ENCODE results near the gene AP2A2. TPM values are rescaled to one million over a fixed set of nuclear protein-coding genes. Genes with fewer than 3 reads are reported as not detected.

The AP2A2 gene
- total and polyA plus RNA-seq, 2 of the 4 experiments (the other 2 are of a cell fraction), result 19.9 to 49.0 TPM

DNA sequence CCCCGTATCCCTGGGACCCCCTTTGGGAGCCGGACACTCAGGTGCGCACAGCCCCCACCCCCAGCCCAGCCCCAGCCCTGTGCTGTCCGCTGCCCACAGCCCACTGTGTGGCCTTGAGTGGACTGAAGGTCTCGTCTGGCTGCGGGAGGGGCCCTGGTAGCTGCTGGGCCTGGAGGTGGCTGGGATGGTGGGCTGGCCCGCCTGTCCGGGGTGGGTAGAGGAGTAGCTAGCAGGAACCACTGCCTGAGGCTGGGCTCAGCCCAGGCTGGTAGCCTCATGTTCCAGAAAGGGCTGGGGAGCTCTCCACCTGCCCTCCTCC is 115.4 kb downstream of the AP2A2 start:
- Histone ChIP-seq H3K27me3 (ENCODE audit: control insufficient read depth, insufficient read depth, low read length) (peaks cover 16% of the 10 kb centered on the region), H3K9me3 (ENCODE audit: control insufficient read depth, insufficient read depth, low read length) (no peaks in the 10 kb centered on the region), H3K18ac (ENCODE audit: low read depth, low read length) (no peak overlapping the region), H3K56ac (ENCODE audit: extremely low read depth, insufficient read depth, low read length) (no peak overlapping the region), H3K4me2 (ENCODE audit: low read depth, low read length) (no peak overlapping the region), H4K91ac (ENCODE audit: insufficient read depth, low read depth, low read length) (no peak overlapping the region), H3K9ac (ENCODE audit: low read depth, low read length) (no peak overlapping the region), H2BK20ac (ENCODE audit: low read depth, low read length) (no peak overlapping the region), H2AK9ac (replicated peaks; ENCODE audit: low read depth, low read length, poor library complexity) (no peak overlapping the region), H3K4me1 (ENCODE audit: control insufficient read depth, insufficient read depth, low read length) (no peaks in the 10 kb centered on the region), H3K23ac (ENCODE audit: low read depth, low read length) (no peak overlapping the region), H4K20me1 (ENCODE audit: insufficient read depth, low read length) (no peaks in the 10 kb centered on the region), H3K79me1 (ENCODE audit: low read depth in 1 of 2, low read length in 2 of 2) (no peaks in the 10 kb centered on the region), H2BK5ac (ENCODE audit: low read depth, low read length, poor library complexity, severe bottlenecking) (no peak overlapping the region), H3K36me3 (ENCODE audit: control insufficient read depth, insufficient read depth, low read length) (no peaks in the 10 kb centered on the region), H3K27ac (ENCODE audit: insufficient read depth, low read length) (no peak overlapping the region), H4K5ac (ENCODE audit: low read depth, low read length) (no peak overlapping the region), H3K4ac (ENCODE audit: low read depth, low read length) (no peak overlapping the region), H4K8ac (ENCODE audit: low read depth in 2 of 2, low read length in 2 of 2) (no peak overlapping the region), H3K9me1 (ENCODE audit: insufficient read depth, low read length) (no peaks in the 10 kb centered on the region), H2AFZ (replicated peaks; ENCODE audit: low read length, poor library complexity) (no peak overlapping the region), H2BK120ac (ENCODE audit: low read depth, low read length) (no peak overlapping the region), H3K14ac (replicated peaks; ENCODE audit: low read depth, low read length) (no peak overlapping the region), H2AK5ac (ENCODE audit: low read depth, low read length) (no peak overlapping the region), H2BK15ac (ENCODE audit: low read depth, low read length) (no peak overlapping the region), H3K4me3 (ENCODE audit: insufficient read depth, low read depth, low read length) (no peak overlapping the region)
- in situ Hi-C loops (cut with MboI; ENCODE audit: low sequenced_read_pairs), result no loop called here
- DNase-seq (no peak), ATAC-seq (ENCODE audit: low read depth) (no peak)
- ChIA-PET POLR2A (ENCODE audit: unreplicated experiment) (no interaction called here), CTCF (no interaction called here)
- no TSS peak for BruUV-seq (replicated peaks)
- dilution Hi-C loops (cut with HindIII; ENCODE audit: low sequenced_read_pairs, unreplicated experiment), result no loop called here
- no CpG with 5 or more reads among the region's 8 CpGs for WGBS, 2 experiments (ENCODE audit: extremely low coverage in 2 of 2, insufficient read length in 1 of 2)
- intact Hi-C loops (cut with micrococcal nuclease), result no loop called here
- TF ChIP-seq, protein P1, sequence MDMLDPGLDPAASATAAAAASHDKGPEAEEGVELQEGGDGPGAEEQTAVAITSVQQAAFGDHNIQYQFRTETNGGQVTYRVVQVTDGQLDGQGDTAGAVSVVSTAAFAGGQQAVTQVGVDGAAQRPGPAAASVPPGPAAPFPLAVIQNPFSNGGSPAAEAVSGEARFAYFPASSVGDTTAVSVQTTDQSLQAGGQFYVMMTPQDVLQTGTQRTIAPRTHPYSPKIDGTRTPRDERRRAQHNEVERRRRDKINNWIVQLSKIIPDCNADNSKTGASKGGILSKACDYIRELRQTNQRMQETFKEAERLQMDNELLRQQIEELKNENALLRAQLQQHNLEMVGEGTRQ (IDR thresholded peaks at IDR 0.05; ENCODE audit: low read depth, low read length), result no peak
- TF ChIP-seq MAZ (IDR thresholded peaks at IDR 0.05; ENCODE audit: borderline replicate concordance, low read depth, low read length) (no peak), MAFK (IDR thresholded peaks at IDR 0.05; ENCODE audit: low read depth, low read length) (no peak), BHLHE40 (IDR thresholded peaks at IDR 0.05; ENCODE audit: low read depth, low read length) (no peak), FOS (IDR thresholded peaks at IDR 0.05; ENCODE audit: low read depth, low read length) (no peak), POLR2A (IDR thresholded peaks at IDR 0.05; ENCODE audit: low read depth, low read length) (no peak), ELK1 (IDR thresholded peaks at IDR 0.05; ENCODE audit: borderline replicate concordance, low read depth, low read length) (no peak), CHD1 (IDR thresholded peaks at IDR 0.05; ENCODE audit: low read depth, low read length) (no peak)
- TF ChIP-seq, protein P2, sequence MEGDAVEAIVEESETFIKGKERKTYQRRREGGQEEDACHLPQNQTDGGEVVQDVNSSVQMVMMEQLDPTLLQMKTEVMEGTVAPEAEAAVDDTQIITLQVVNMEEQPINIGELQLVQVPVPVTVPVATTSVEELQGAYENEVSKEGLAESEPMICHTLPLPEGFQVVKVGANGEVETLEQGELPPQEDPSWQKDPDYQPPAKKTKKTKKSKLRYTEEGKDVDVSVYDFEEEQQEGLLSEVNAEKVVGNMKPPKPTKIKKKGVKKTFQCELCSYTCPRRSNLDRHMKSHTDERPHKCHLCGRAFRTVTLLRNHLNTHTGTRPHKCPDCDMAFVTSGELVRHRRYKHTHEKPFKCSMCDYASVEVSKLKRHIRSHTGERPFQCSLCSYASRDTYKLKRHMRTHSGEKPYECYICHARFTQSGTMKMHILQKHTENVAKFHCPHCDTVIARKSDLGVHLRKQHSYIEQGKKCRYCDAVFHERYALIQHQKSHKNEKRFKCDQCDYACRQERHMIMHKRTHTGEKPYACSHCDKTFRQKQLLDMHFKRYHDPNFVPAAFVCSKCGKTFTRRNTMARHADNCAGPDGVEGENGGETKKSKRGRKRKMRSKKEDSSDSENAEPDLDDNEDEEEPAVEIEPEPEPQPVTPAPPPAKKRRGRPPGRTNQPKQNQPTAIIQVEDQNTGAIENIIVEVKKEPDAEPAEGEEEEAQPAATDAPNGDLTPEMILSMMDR (conservative IDR thresholded peaks at IDR 0.05; ENCODE audit: low read depth, low read length), result no peak

Measured in IMR-90 (cell line).